SU-DHL-6 (cell line): Measurements from ENCODE around the gene IKBKE.

Experiments used
- H2AFZ ChIP-seq: fragments of 200-600 bp; sonication (generic); 2 replicates; pipeline ENCODE4 v1.6.1; 2014; ENCODE audit warnings: low read depth, mild to moderate bottlenecking, moderate library complexity, mixed read lengths, antibody characterized with exemption, low read length; ENCODE audit not compliant: severe bottlenecking
- H3F3A ChIP-seq: fragments of 200-600 bp; shearing (Covaris generic); 2 replicates; pipeline ENCODE4 v1.6.0; 2016; ENCODE audit warnings: antibody characterized with exemption, mild to moderate bottlenecking; ENCODE audit not compliant: insufficient read depth
- H3K27ac ChIP-seq: fragments of 200-600 bp; sonication (generic); 2 replicates; pipeline ENCODE4 v1.5.1; 2016; ENCODE audit warnings: low read depth, mild to moderate bottlenecking, low read length, moderate library complexity, mixed read lengths
- H3K27me3 ChIP-seq: fragments of 200-600 bp; sonication (generic), shearing (Covaris generic); 2 replicates; pipeline ENCODE4 v1.6.0; 2014; ENCODE audit warnings: mild to moderate bottlenecking, low read length
- H3K36me3 ChIP-seq: fragments of 200-600 bp; sonication (generic); 2 replicates; pipeline ENCODE4 v1.6.1; 2014; ENCODE audit warnings: mild to moderate bottlenecking, low read length, mixed read lengths
- H3K4me2 ChIP-seq: fragments of 300-600, 200-600 bp; shearing (Covaris generic), sonication (generic); 2 replicates; pipeline ENCODE4 v1.6.0; 2014; ENCODE audit warnings: low read length, low read depth, mild to moderate bottlenecking; ENCODE audit not compliant: poor library complexity, severe bottlenecking
- H3K4me3 ChIP-seq: fragments of 200-600 bp; sonication (generic); 2 replicates; pipeline ENCODE4 v1.5.1; 2014; ENCODE audit warnings: antibody characterized with exemption, low read length, mild to moderate bottlenecking, mixed read lengths; ENCODE audit not compliant: insufficient read depth, poor library complexity, severe bottlenecking
- H3K79me2 ChIP-seq: fragments of 200-600 bp; sonication (generic); 2 replicates; pipeline ENCODE4 v1.6.1; 2014; ENCODE audit warnings: mild to moderate bottlenecking, low read length, moderate library complexity; ENCODE audit not compliant: insufficient read depth
- H3K9ac ChIP-seq: fragments of 200-600 bp; sonication (generic); 2 replicates; pipeline ENCODE4 v1.7.0; 2014; ENCODE audit warnings: mild to moderate bottlenecking, low read length
- H3K9me2 ChIP-seq: fragments of 200-600 bp; sonication (generic); replicated peaks from 2 replicates; pipeline ENCODE4 v1.6.1; 2014; ENCODE audit warnings: low read length; ENCODE audit not compliant: insufficient read depth
- H3K9me3 ChIP-seq: fragments of 200-600 bp; sonication (generic); 2 replicates; pipeline ENCODE4 v1.6.1; 2014; ENCODE audit warnings: low read length, mixed read lengths; ENCODE audit not compliant: insufficient read depth
- H4K20me1 ChIP-seq: fragments of 200-600 bp; sonication (generic); 2 replicates; pipeline ENCODE4 v1.6.1; 2014; ENCODE audit warnings: low read depth, mild to moderate bottlenecking, antibody characterized with exemption, low read length, moderate library complexity, mixed read lengths
- CTCF ChIP-seq: fragments of 200-600 bp; sonication (generic); IDR thresholded peaks from one replicate; pipeline ENCODE4 v1.5.1; 2017; ENCODE audit warnings: antibody characterized with exemption, mild to moderate bottlenecking, low read length, moderate library complexity; ENCODE audit not compliant: insufficient read depth, poor library complexity, severe bottlenecking
- EZH2phosphoT487 ChIP-seq: fragments of 200-600 bp; sonication (generic), shearing (Covaris generic); conservative IDR thresholded peaks from 2 replicates; pipeline ENCODE4 v1.6.1; 2018; ENCODE audit warnings: mild to moderate bottlenecking, antibody characterized with exemption, low read length, moderate library complexity, mixed read lengths

Gene IKBKE

GRCh38 chr1:206511362-206512057 lies 41.2 kb downstream of the IKBKE start:
- Histone ChIP-seq H3F3A (no peaks in the 10 kb centered on the region), H3K36me3 (no peaks in the 10 kb centered on the region), H3K27me3 (no peaks in the 10 kb centered on the region; the same call in 1 of the 2 replicates), H2AFZ (no peak overlapping the region), H3K4me2 (no peak overlapping the region), H3K27ac (no peak overlapping the region), H3K9ac (no peak overlapping the region), H3K9me3 (no peaks in the 10 kb centered on the region), H3K4me3 (no peak overlapping the region), H4K20me1 (no peaks in the 10 kb centered on the region), H3K9me2 (no peaks in the 10 kb centered on the region), H3K79me2 (no peaks in the 10 kb centered on the region)
- TF ChIP-seq CTCF (no peak), EZH2phosphoT487 (no peak)

- Histone ChIP-seq H3K4me3 (no peak overlapping the region), H3K9me3 (no peaks in the 10 kb centered on the region), H3K9ac (no peak overlapping the region), H3K9me2 (no peaks in the 10 kb centered on the region), H3K79me2 (no peaks in the 10 kb centered on the region), H4K20me1 (no peaks in the 10 kb centered on the region), H3K27ac (no peak overlapping the region), H3F3A (no peaks in the 10 kb centered on the region), H3K4me2 (no peak overlapping the region), H3K27me3 (no peaks in the 10 kb centered on the region; the same call in 1 of the 2 replicates), H3K36me3 (no peaks in the 10 kb centered on the region), H2AFZ (no peak overlapping the region)
- TF ChIP-seq EZH2phosphoT487 = no peak
- TF ChIP-seq CTCF = no peak
Observed at GRCh38 chr1:206512058-206512850, 42.0 kb downstream of the IKBKE start.

GRCh38 chr1:206512851-206513180 lies 42.5 kb downstream of the IKBKE start:
- H3K27me3 ChIP-seq = no peaks in the 10 kb centered on the region; the same call in 1 of the 2 replicates
- no peak overlapping the region for H3K4me3 ChIP-seq
- no peaks in the 10 kb centered on the region for H4K20me1 ChIP-seq
- H3K9ac ChIP-seq = no peak overlapping the region
- no peaks in the 10 kb centered on the region for H3K79me2 ChIP-seq
- H3K27ac ChIP-seq = no peak overlapping the region
- no peak overlapping the region for H2AFZ ChIP-seq
- H3K36me3 ChIP-seq = no peaks in the 10 kb centered on the region
- no peaks in the 10 kb centered on the region for H3K9me2 ChIP-seq
- TF ChIP-seq EZH2phosphoT487 (no peak), CTCF (no peak)
- H3K9me3 ChIP-seq = no peaks in the 10 kb centered on the region
- H3K4me2 ChIP-seq = no peak overlapping the region
- no peaks in the 10 kb centered on the region for H3F3A ChIP-seq
